GM04504 (cell line): Measurements from ENCODE around the gene KRCC1.
"Not testable (repeated sequence)": the region's sequence is repeated elsewhere in the genome, so short reads cannot be mapped to it uniquely, and the experiment has no call there.

ENCODE experiments used
- DNase-seq: peaks from one replicate; pipeline ENCODE4 v3.0.0-alpha.2; 2012; ENCODE audit warnings: low read depth

The KRCC1 gene

GRCh38 chr2:88038263-88039105 is 17.1 kb downstream of the KRCC1 start:
- peak; percentile 78 for DNase-seq

- no peak for DNase-seq
Observed at GRCh38 chr2:88036606-88037005, 19.0 kb downstream of the KRCC1 start.

- DNase-seq, result no peak
Observed at GRCh38 chr2:88036182-88036581, 19.4 kb downstream of the KRCC1 start.

- no peak for DNase-seq
Observed at GRCh38 chr2:88032070-88032702, 23.4 kb downstream of the KRCC1 start.

- no peak for DNase-seq
Observed at GRCh38 chr2:88028931-88029330, 26.7 kb downstream of the KRCC1 start.

GRCh38 chr2:88027697-88028389 is 27.7 kb downstream of the KRCC1 start:
- DNase-seq, result no peak

GRCh38 chr2:88024509-88024908 is 31.1 kb downstream of the KRCC1 start:
- DNase-seq, result no peak

- DNase-seq, result no peak
Observed at GRCh38 chr2:88022669-88022921, 33.0 kb downstream of the KRCC1 start.

GRCh38 chr2:88019985-88020384 is 35.6 kb downstream of the KRCC1 start:
- no peak for DNase-seq

GRCh38 chr2:88018909-88019308 is 36.7 kb downstream of the KRCC1 start:
- DNase-seq, result no peak

GRCh38 chr2:88018077-88018805 is 37.3 kb downstream of the KRCC1 start:
- DNase-seq, result not testable (repeated sequence)

- DNase-seq, result not testable (repeated sequence)
Observed at GRCh38 chr2:88017780-88018038, 37.9 kb downstream of the KRCC1 start.

GRCh38 chr2:88016960-88017779 is 38.4 kb downstream of the KRCC1 start:
- DNase-seq, result no peak

GRCh38 chr2:88016086-88016959 is 39.3 kb downstream of the KRCC1 start, which contains the start of gene RNU2-63P:
Gene RNU2-63P (minus strand): TSS chr2:88016547.
- peak; percentile 44 for DNase-seq

GRCh38 chr2:88011011-88011410 is 44.6 kb downstream of the KRCC1 start:
- DNase-seq, result no peak

GRCh38 chr2:88010136-88010535 is 45.4 kb downstream of the KRCC1 start:
- DNase-seq, result no peak

GRCh38 chr2:88006912-88007439 is 48.6 kb downstream of the KRCC1 start:
- DNase-seq, result no peak

- no peak for DNase-seq
Observed at GRCh38 chr2:88005776-88006175, 49.8 kb downstream of the KRCC1 start.

GRCh38 chr2:88003074-88003755 is 52.4 kb downstream of the KRCC1 start:
- no peak for DNase-seq

GRCh38 chr2:88002359-88002707 is 53.2 kb downstream of the KRCC1 start:
- no peak for DNase-seq
